GM12875 (cell line): ENCODE results near the gene XPOT.
"Not testable (repeated sequence)": the region's sequence is repeated elsewhere in the genome, so short reads cannot be mapped to it uniquely, and the experiment has no call there.

Experiments used
- H3K4me3 ChIP-seq: one replicate; pipeline ENCODE4 v1.5.1; 2011; ENCODE audit warnings: low read depth, low read length, control low read depth
- CTCF ChIP-seq: IDR thresholded peaks from 2 replicates; pipeline ENCODE4 v1.5.1; 2011; ENCODE audit warnings: low read depth, mild to moderate bottlenecking, control low read depth, inconsistent platforms, low read length, moderate library complexity, borderline replicate concordance; ENCODE audit not compliant: insufficient read depth

The XPOT gene

GRCh38 chr12:64403707-64404469 lies at the start of gene XPOT:
XPOT (plus strand) TSS chr12:64404392; CDS start chr12:64410036, 5,644 bp downstream.
- no peak for TF ChIP-seq CTCF
- peak within 1 kb of the TSS; percentile 68 for H3K4me3 ChIP-seq

- H3K4me3 ChIP-seq: not testable (repeated sequence)
Measured at GRCh38 chr12:64356209-64356608, 48.0 kb upstream of the XPOT start.

GRCh38 chr12:64361173-64361572 lies 43.0 kb upstream of the XPOT start:
- H3K4me3 ChIP-seq: not testable (repeated sequence)

GRCh38 chr12:64362721-64363305 lies 41.4 kb upstream of the XPOT start:
- no peak for TF ChIP-seq CTCF

GRCh38 chr12:64383675-64384074 lies 20.5 kb upstream of the XPOT start:
- TF ChIP-seq CTCF: no peak
- H3K4me3 ChIP-seq: no peak overlapping the region

More at GRCh38 chr12:64362721-64363305, 41.4 kb upstream of the XPOT start:
- no peak overlapping the region for H3K4me3 ChIP-seq

- no peak for TF ChIP-seq CTCF
- H3K4me3 ChIP-seq: no peak overlapping the region
Measured at GRCh38 chr12:64385019-64385418, 19.2 kb upstream of the XPOT start.

- no peak for TF ChIP-seq CTCF
- H3K4me3 ChIP-seq: no peak overlapping the region
Measured at GRCh38 chr12:64385468-64385867, 18.7 kb upstream of the XPOT start.

- no peak overlapping the region for H3K4me3 ChIP-seq
- no peak for TF ChIP-seq CTCF
Measured at GRCh38 chr12:64387197-64387816, 16.9 kb upstream of the XPOT start.
